Measurements from ENCODE around the gene TREH.

GRCh38 chr11:118633319-118633690 lies 46.1 kb downstream of the TREH start:
- no peak for TF ChIP-seq RXRA (IDR thresholded peaks at IDR 0.05; ENCODE audit: borderline replicate concordance, low read depth)
- TF ChIP-seq, protein P1, sequence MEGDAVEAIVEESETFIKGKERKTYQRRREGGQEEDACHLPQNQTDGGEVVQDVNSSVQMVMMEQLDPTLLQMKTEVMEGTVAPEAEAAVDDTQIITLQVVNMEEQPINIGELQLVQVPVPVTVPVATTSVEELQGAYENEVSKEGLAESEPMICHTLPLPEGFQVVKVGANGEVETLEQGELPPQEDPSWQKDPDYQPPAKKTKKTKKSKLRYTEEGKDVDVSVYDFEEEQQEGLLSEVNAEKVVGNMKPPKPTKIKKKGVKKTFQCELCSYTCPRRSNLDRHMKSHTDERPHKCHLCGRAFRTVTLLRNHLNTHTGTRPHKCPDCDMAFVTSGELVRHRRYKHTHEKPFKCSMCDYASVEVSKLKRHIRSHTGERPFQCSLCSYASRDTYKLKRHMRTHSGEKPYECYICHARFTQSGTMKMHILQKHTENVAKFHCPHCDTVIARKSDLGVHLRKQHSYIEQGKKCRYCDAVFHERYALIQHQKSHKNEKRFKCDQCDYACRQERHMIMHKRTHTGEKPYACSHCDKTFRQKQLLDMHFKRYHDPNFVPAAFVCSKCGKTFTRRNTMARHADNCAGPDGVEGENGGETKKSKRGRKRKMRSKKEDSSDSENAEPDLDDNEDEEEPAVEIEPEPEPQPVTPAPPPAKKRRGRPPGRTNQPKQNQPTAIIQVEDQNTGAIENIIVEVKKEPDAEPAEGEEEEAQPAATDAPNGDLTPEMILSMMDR (IDR thresholded peaks at IDR 0.05), result no peak
- TF ChIP-seq EZH2phosphoT487 (IDR thresholded peaks at IDR 0.05; ENCODE audit: borderline replicate concordance, low read depth), result no peak
- TF ChIP-seq POLR2AphosphoS5 (IDR thresholded peaks at IDR 0.05; ENCODE audit: low read depth, low read length), result no peak

All from SK-N-SH (cell line).